Osteoblast (primary cell): ENCODE data around the gene GRHPR. TPM values are rescaled to one million over a fixed set of nuclear protein-coding genes. Genes with fewer than 3 reads are reported as not detected.

ENCODE experiments used
- DNase-seq: peaks from one replicate; pipeline ENCODE4 v3.0.0; 2011; ENCODE audit warnings: low spot score, mixed read lengths; ENCODE audit not compliant: insufficient read length; ENCODE audit errors: missing footprints
- H2AFZ ChIP-seq: 2 replicates; pipeline ENCODE4 v1.6.0; 2011; ENCODE audit warnings: mild to moderate bottlenecking, low read length
- H3K27ac ChIP-seq: 2 replicates; pipeline ENCODE4 v1.5.1; 2011; ENCODE audit warnings: mild to moderate bottlenecking, low read depth, low read length, moderate library complexity
- H3K27me3 ChIP-seq: 2 replicates; pipeline ENCODE4 v1.6.0; 2012; ENCODE audit warnings: mild to moderate bottlenecking, control low read depth, inconsistent platforms, low read length, moderate library complexity; ENCODE audit not compliant: insufficient read depth
- H3K36me3 ChIP-seq: 2 replicates; pipeline ENCODE4 v1.5.1; 2011; ENCODE audit warnings: mild to moderate bottlenecking, low read length, control low read depth, moderate library complexity; ENCODE audit not compliant: insufficient read depth
- H3K4me1 ChIP-seq: 2 replicates; pipeline ENCODE4 v1.5.1; 2011; ENCODE audit warnings: mild to moderate bottlenecking, low read length, control low read depth, moderate library complexity; ENCODE audit not compliant: insufficient read depth
- H3K4me2 ChIP-seq: 2 replicates; pipeline ENCODE4 v1.6.0; 2011; ENCODE audit warnings: mild to moderate bottlenecking, low read length; ENCODE audit not compliant: insufficient read depth
- H3K4me3 ChIP-seq: fragments of 200-600 bp; sonication (generic); 3 replicates; pipeline ENCODE4 v1.5.1; 2012; ENCODE audit warnings: mild to moderate bottlenecking, low read length, inconsistent platforms; ENCODE audit not compliant: insufficient read depth
- H3K79me2 ChIP-seq: 2 replicates; pipeline ENCODE4 v1.6.0; 2012; ENCODE audit warnings: mild to moderate bottlenecking, low read length, control low read depth, inconsistent platforms; ENCODE audit not compliant: insufficient read depth
- H3K9me3 ChIP-seq: 2 replicates; pipeline ENCODE4 v1.5.1; 2011; ENCODE audit warnings: low read depth, low read length, control low read depth
- H4K20me1 ChIP-seq: 2 replicates; pipeline ENCODE4 v1.6.0; 2012; ENCODE audit warnings: mild to moderate bottlenecking, low read length, control low read depth; ENCODE audit not compliant: insufficient read depth
- CTCF ChIP-seq: IDR thresholded peaks from 2 replicates; pipeline ENCODE4 v1.5.1; 2011; ENCODE audit warnings: mild to moderate bottlenecking, low read depth, low read length, moderate library complexity; ENCODE audit errors: extremely low read depth
- total RNA-seq: library from RNA; depleted of rRNA; stranded (reverse); fragments of >200 nt; gene quantifications from 2 replicates; pipeline ENCODE4 v1.2.3, GENCODE V29; 2012

GRHPR gene
- total RNA-seq, 1 donor, result 165 TPM

GRCh38 chr9:37398464-37399025, 24.0 kb upstream of the GRHPR start:
- Histone ChIP-seq H3K36me3 (no peaks in the 10 kb centered on the region), H3K27me3 (no peaks in the 10 kb centered on the region), H3K4me3 (no peak overlapping the region), H4K20me1 (no peaks in the 10 kb centered on the region), H3K4me2 (no peak overlapping the region), H3K79me2 (no peaks in the 10 kb centered on the region), H3K4me1 (no peaks in the 10 kb centered on the region), H3K27ac (no peak overlapping the region), H2AFZ (no peak overlapping the region), H3K9me3 (no peaks in the 10 kb centered on the region)
- TF ChIP-seq CTCF, result no peak
- no peak for DNase-seq

- Histone ChIP-seq H3K36me3 (no peaks in the 10 kb centered on the region), H3K27me3 (no peaks in the 10 kb centered on the region), H4K20me1 (no peaks in the 10 kb centered on the region), H3K27ac (no peak overlapping the region), H3K4me3 (no peak overlapping the region), H3K9me3 (no peaks in the 10 kb centered on the region), H3K79me2 (no peaks in the 10 kb centered on the region), H2AFZ (no peak overlapping the region), H3K4me2 (no peak overlapping the region), H3K4me1 (no peaks in the 10 kb centered on the region)
- DNase-seq, result peak; percentile 37
- no peak for TF ChIP-seq CTCF
These were observed 23.2 kb upstream of the GRHPR start for GRCh38 chr9:37399336-37399735.

GRCh38 chr9:37404590-37404989, 17.9 kb upstream of the GRHPR start:
- no peaks in the 10 kb centered on the region for H3K36me3 ChIP-seq
- H2AFZ ChIP-seq, result no peak overlapping the region
- no peak for TF ChIP-seq CTCF
- DNase-seq, result peak; percentile 62
- no peaks in the 10 kb centered on the region for H3K4me1 ChIP-seq
- H3K79me2 ChIP-seq, result no peaks in the 10 kb centered on the region
- no peak overlapping the region for H3K27ac ChIP-seq
- H4K20me1 ChIP-seq, result no peaks in the 10 kb centered on the region
- H3K4me2 ChIP-seq, result no peak overlapping the region
- H3K27me3 ChIP-seq, result peaks cover 6% of the 10 kb centered on the region
- no peak overlapping the region for H3K4me3 ChIP-seq
- no peaks in the 10 kb centered on the region for H3K9me3 ChIP-seq

- Histone ChIP-seq H3K27ac (no peak overlapping the region), H3K4me2 (no peak overlapping the region), H3K79me2 (no peaks in the 10 kb centered on the region), H3K4me3 (no peak overlapping the region), H4K20me1 (no peaks in the 10 kb centered on the region), H2AFZ (no peak overlapping the region), H3K36me3 (no peaks in the 10 kb centered on the region), H3K4me1 (no peaks in the 10 kb centered on the region), H3K9me3 (no peaks in the 10 kb centered on the region), H3K27me3 (peaks cover 6% of the 10 kb centered on the region)
- no peak for TF ChIP-seq CTCF
- peak; percentile 10 for DNase-seq
These were observed 17.1 kb upstream of the GRHPR start for GRCh38 chr9:37405350-37405749.
